DND-41 (cell line): ENCODE measurements around the gene RPUSD4.

Source experiments
- ATAC-seq: fragments of 200-7000 bp; cut with Tn5 transposase; 3 replicates; pipeline ENCODE4 v1.9.1; 2021; ENCODE audit warnings: low read depth; ENCODE audit not compliant: insufficient read depth
- DNase-seq: peaks from one replicate; pipeline ENCODE4 v3.0.0-alpha.2; 2020
- H2AFZ ChIP-seq: 2 replicates; pipeline ENCODE4 v1.6.0; 2012; ENCODE audit warnings: low read depth, low read length
- H3K27ac ChIP-seq: 2 replicates; pipeline ENCODE4 v1.5.1; 2012; ENCODE audit warnings: low read length, inconsistent platforms
- H3K27me3 ChIP-seq: fragments of 200-600 bp; sonication (generic); 2 replicates; pipeline ENCODE4 v1.6.0; 2012; ENCODE audit warnings: low read length, mild to moderate bottlenecking, inconsistent platforms; ENCODE audit not compliant: insufficient read depth, poor library complexity
- H3K36me3 ChIP-seq: 2 replicates; pipeline ENCODE4 v1.5.1; 2012; ENCODE audit warnings: low read length, inconsistent platforms; ENCODE audit not compliant: insufficient read depth
- H3K4me1 ChIP-seq: 2 replicates; pipeline ENCODE4 v1.5.1; 2012; ENCODE audit warnings: mild to moderate bottlenecking, low read length; ENCODE audit not compliant: insufficient read depth
- H3K4me2 ChIP-seq: 2 replicates; pipeline ENCODE4 v1.6.0; 2012; ENCODE audit warnings: mild to moderate bottlenecking, moderate library complexity, low read length, inconsistent platforms; ENCODE audit not compliant: insufficient read depth
- H3K4me3 ChIP-seq, 2 experiments: fragments of 200-600 bp in 1 of 2; shearing (Covaris generic) in 1 of 2; 2 replicates each; pipeline ENCODE4 v1.5.1; 2012 to 2016; ENCODE audit warnings: inconsistent platforms in 2 of 2, low read length in 2 of 2, mild to moderate bottlenecking in 2 of 2, low read depth in 1 of 2, moderate library complexity in 1 of 2
- H3K79me2 ChIP-seq: 2 replicates; pipeline ENCODE4 v1.6.0; 2012; ENCODE audit warnings: low read length, inconsistent platforms; ENCODE audit not compliant: insufficient read depth
- H3K9ac ChIP-seq: 2 replicates; pipeline ENCODE4 v1.6.0; 2012; ENCODE audit warnings: low read depth, mild to moderate bottlenecking, inconsistent platforms, low read length, moderate library complexity
- H3K9me3 ChIP-seq: 2 replicates; pipeline ENCODE4 v1.5.1; 2012; ENCODE audit warnings: low read length, moderate library complexity, mild to moderate bottlenecking, inconsistent platforms; ENCODE audit not compliant: insufficient read depth, severe bottlenecking
- H4K20me1 ChIP-seq: 2 replicates; pipeline ENCODE4 v1.6.0; 2012; ENCODE audit warnings: low read length; ENCODE audit not compliant: insufficient read depth
- EZH2 ChIP-seq: IDR thresholded peaks from 3 replicates; pipeline ENCODE4 v1.6.1; 2012; ENCODE audit warnings: borderline replicate concordance, low read depth, mild to moderate bottlenecking, moderate library complexity, low read length, inconsistent platforms; ENCODE audit not compliant: severe bottlenecking
- TF ChIP-seq, protein P1 (sequence below): IDR thresholded peaks from 2 replicates; pipeline ENCODE4 v1.5.1; 2012; ENCODE audit warnings: borderline replicate concordance, low read length, moderate library complexity, mild to moderate bottlenecking; ENCODE audit not compliant: poor library complexity, severe bottlenecking; ENCODE audit errors: extremely low read depth

RPUSD4 gene

DNA sequence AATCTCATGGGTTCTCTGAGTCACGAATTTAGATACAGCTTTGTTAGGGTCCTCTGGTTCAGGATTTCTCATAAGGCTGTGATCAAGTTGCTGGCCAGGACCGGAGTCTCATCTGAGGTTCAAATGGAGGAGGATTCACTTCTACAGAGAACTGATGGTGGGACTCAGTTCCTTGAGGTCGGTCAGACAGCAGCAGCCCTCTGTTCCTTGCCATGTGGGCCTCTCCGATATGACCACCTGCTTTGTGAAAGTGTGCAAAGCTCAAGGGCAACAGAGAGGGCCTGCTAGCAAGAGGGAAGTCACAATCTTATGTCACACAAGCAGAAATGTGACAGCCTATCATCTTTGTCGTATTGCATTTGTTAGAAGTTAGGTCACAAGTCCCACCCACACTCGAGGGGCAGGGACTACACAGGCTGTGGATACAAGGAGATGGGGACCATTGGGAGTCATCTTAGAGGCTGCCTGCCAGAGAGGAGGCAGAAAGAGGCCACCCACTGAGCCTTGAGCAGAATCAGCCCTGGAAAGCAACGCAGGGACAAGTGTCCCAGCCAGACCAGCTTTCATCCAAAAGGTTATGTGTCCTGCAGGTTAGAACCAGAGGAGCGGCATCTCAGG, 34.5 kb downstream of the RPUSD4 start:
- Histone ChIP-seq H3K79me2 (no peaks in the 10 kb centered on the region), H3K36me3 (no peaks in the 10 kb centered on the region), H3K4me3 (no peak overlapping the region), H3K4me1 (no peaks in the 10 kb centered on the region), H2AFZ (no peak overlapping the region), H3K9me3 (peaks cover 2% of the 10 kb centered on the region), H3K4me2 (no peak overlapping the region), H4K20me1 (no peaks in the 10 kb centered on the region), H3K27ac (no peak overlapping the region), H3K9ac (no peak overlapping the region), H3K27me3 (no peaks in the 10 kb centered on the region)
- TF ChIP-seq, protein P1, sequence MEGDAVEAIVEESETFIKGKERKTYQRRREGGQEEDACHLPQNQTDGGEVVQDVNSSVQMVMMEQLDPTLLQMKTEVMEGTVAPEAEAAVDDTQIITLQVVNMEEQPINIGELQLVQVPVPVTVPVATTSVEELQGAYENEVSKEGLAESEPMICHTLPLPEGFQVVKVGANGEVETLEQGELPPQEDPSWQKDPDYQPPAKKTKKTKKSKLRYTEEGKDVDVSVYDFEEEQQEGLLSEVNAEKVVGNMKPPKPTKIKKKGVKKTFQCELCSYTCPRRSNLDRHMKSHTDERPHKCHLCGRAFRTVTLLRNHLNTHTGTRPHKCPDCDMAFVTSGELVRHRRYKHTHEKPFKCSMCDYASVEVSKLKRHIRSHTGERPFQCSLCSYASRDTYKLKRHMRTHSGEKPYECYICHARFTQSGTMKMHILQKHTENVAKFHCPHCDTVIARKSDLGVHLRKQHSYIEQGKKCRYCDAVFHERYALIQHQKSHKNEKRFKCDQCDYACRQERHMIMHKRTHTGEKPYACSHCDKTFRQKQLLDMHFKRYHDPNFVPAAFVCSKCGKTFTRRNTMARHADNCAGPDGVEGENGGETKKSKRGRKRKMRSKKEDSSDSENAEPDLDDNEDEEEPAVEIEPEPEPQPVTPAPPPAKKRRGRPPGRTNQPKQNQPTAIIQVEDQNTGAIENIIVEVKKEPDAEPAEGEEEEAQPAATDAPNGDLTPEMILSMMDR, result no peak
- no peak for TF ChIP-seq EZH2
- ATAC-seq (no peak), DNase-seq (no peak)

DNA sequence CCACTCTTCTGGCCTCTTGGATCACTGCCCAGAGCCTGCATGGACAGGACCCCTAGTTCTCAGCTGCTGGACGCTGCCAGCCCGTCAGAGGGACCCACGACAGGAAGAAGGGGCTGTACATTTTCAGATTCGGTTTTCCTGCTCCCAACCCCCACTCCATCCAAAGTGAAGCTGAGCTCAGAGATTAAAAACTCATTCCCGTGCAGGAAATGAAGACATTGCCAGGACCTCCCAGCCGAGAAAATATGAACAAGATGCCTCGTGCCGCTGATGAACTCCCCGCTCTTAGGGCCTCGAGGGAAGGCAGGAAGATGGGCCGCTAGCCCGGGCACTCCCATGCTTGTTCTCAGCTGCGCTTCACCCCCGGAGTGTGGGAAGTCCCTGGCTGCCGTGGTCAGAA, 36.1 kb downstream of the RPUSD4 start:
- Histone ChIP-seq H3K79me2 (no peaks in the 10 kb centered on the region), H3K4me1 (no peaks in the 10 kb centered on the region), H3K4me3 (no peak overlapping the region), H3K27me3 (no peaks in the 10 kb centered on the region), H3K36me3 (no peaks in the 10 kb centered on the region), H3K4me2 (no peak overlapping the region), H3K9ac (no peak overlapping the region), H4K20me1 (no peaks in the 10 kb centered on the region), H2AFZ (no peak overlapping the region), H3K9me3 (no peaks in the 10 kb centered on the region), H3K27ac (no peak overlapping the region)
- DNase-seq, result no peak
- TF ChIP-seq EZH2, result no peak
- TF ChIP-seq, protein P1, result no peak
- ATAC-seq, result no peak

DNA sequence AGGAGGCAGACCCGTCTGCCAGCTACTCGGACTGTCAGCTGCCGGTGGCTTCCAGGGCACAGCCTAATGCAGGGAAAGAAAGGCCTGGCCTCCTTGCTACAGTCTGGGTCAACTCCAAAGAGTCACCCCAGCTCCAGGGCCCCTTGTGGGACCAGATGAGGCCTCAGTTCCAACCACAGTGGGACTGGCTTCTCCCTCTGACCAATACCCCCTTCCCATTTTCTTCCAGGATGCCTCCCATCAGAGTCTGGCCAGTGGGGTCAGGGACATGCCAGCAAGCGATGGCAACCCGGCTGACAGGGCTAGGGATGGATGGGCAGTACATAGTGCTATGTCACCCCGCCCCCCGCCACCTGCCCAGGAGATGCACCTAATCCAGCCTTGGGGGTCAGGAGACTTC, 36.6 kb downstream of the RPUSD4 start:
- H3K36me3 ChIP-seq, result no peaks in the 10 kb centered on the region
- ATAC-seq (no peak), DNase-seq (no peak)
- H3K4me3 ChIP-seq, result no peak overlapping the region
- no peak overlapping the region for H3K27ac ChIP-seq
- no peak overlapping the region for H3K9ac ChIP-seq
- H3K4me2 ChIP-seq, result no peak overlapping the region
- no peaks in the 10 kb centered on the region for H4K20me1 ChIP-seq
- H3K4me1 ChIP-seq, result no peaks in the 10 kb centered on the region
- H2AFZ ChIP-seq, result no peak overlapping the region
- no peaks in the 10 kb centered on the region for H3K9me3 ChIP-seq
- H3K79me2 ChIP-seq, result no peaks in the 10 kb centered on the region
- H3K27me3 ChIP-seq, result no peaks in the 10 kb centered on the region
- no peak for TF ChIP-seq EZH2
- TF ChIP-seq, protein P1, result no peak
